Measurements from ENCODE around the gene EFHC1.

EFHC1 gene

GRCh38 chr6:52554684-52555280 lies 134.6 kb downstream of the EFHC1 start:
- peak overlapping the region; percentile 89 for H3K27ac ChIP-seq (ENCODE audit: poor library complexity, severe bottlenecking)
- peaks cover 6% of the 10 kb centered on the region; the same call in 1 of the 2 replicates for H3K36me3 ChIP-seq (ENCODE audit: low read depth)
- H3K9me3 ChIP-seq (ENCODE audit: severe bottlenecking) = no peaks in the 10 kb centered on the region
- H3K4me3 ChIP-seq (ENCODE audit: severe bottlenecking) = no peak overlapping the region
- ATAC-seq (ENCODE audit: low read depth) (no peak), DNase-seq (ENCODE audit: low spot score) (no peak)
- no peak for TF ChIP-seq CTCF (IDR thresholded peaks at IDR 0.05; ENCODE audit: poor library complexity, severe bottlenecking)
- H3K27me3 ChIP-seq (ENCODE audit: insufficient read depth, poor library complexity, severe bottlenecking) = no peaks in the 10 kb centered on the region
- H3K4me1 ChIP-seq (ENCODE audit: insufficient read depth, poor library complexity, severe bottlenecking) = peaks cover 40% of the 10 kb centered on the region

- Histone ChIP-seq H3K27ac (ENCODE audit: poor library complexity, severe bottlenecking) (no peak overlapping the region), H3K36me3 (ENCODE audit: low read depth) (0 out of 2 replicates have a peak, but pooled peaks cover 5% of the 10 kb centered on the region), H3K9me3 (ENCODE audit: severe bottlenecking) (no peaks in the 10 kb centered on the region), H3K27me3 (ENCODE audit: insufficient read depth, poor library complexity, severe bottlenecking) (no peaks in the 10 kb centered on the region), H3K4me3 (ENCODE audit: severe bottlenecking) (no peak overlapping the region), H3K4me1 (ENCODE audit: insufficient read depth, poor library complexity, severe bottlenecking) (peaks cover 31% of the 10 kb centered on the region)
- no peak for DNase-seq (ENCODE audit: low spot score)
- TF ChIP-seq CTCF (IDR thresholded peaks at IDR 0.05; ENCODE audit: poor library complexity, severe bottlenecking) = no peak
- ATAC-seq (ENCODE audit: low read depth) = no peak
Observed at GRCh38 chr6:52555518-52556233, 135.5 kb downstream of the EFHC1 start.

- Histone ChIP-seq H3K27me3 (ENCODE audit: insufficient read depth, poor library complexity, severe bottlenecking) (no peaks in the 10 kb centered on the region), H3K36me3 (ENCODE audit: low read depth) (no peaks in the 10 kb centered on the region), H3K27ac (ENCODE audit: poor library complexity, severe bottlenecking) (no peak overlapping the region), H3K9me3 (ENCODE audit: severe bottlenecking) (no peaks in the 10 kb centered on the region), H3K4me1 (ENCODE audit: insufficient read depth, poor library complexity, severe bottlenecking) (peaks cover 11% of the 10 kb centered on the region), H3K4me3 (ENCODE audit: severe bottlenecking) (no peak overlapping the region)
- DNase-seq (ENCODE audit: low spot score) = no peak
- no peak for TF ChIP-seq CTCF (IDR thresholded peaks at IDR 0.05; ENCODE audit: poor library complexity, severe bottlenecking)
- no peak for ATAC-seq (ENCODE audit: low read depth)
Observed at GRCh38 chr6:52557389-52558265, 137.5 kb downstream of the EFHC1 start.

- Histone ChIP-seq H3K27me3 (ENCODE audit: insufficient read depth, poor library complexity, severe bottlenecking) (no peaks in the 10 kb centered on the region), H3K36me3 (ENCODE audit: low read depth) (no peaks in the 10 kb centered on the region), H3K27ac (ENCODE audit: poor library complexity, severe bottlenecking) (no peak overlapping the region), H3K4me1 (ENCODE audit: insufficient read depth, poor library complexity, severe bottlenecking) (peaks cover 13% of the 10 kb centered on the region), H3K4me3 (ENCODE audit: severe bottlenecking) (no peak overlapping the region), H3K9me3 (ENCODE audit: severe bottlenecking) (no peaks in the 10 kb centered on the region)
- DNase-seq (ENCODE audit: low spot score) (no peak), ATAC-seq (ENCODE audit: low read depth) (no peak)
- no peak for TF ChIP-seq CTCF (IDR thresholded peaks at IDR 0.05; ENCODE audit: poor library complexity, severe bottlenecking)
Observed at GRCh38 chr6:52558266-52559000, 138.3 kb downstream of the EFHC1 start.

All from RWPE2 (cell line).